Body of pancreas (tissue), 4 donors: ENCODE results near the gene NTRK1.

Experiments used
- POLR2A ChIP-seq, 3 donors: fragments of 450-650 bp; IDR thresholded peaks; one replicate each; pipeline ENCODE4 v1.6.1; 2016; ENCODE audit warnings: antibody characterized with exemption in 3 of 3, mild to moderate bottlenecking in 2 of 3
- TF ChIP-seq, protein P1 (sequence below), 7 experiments: fragments of 450-650 bp in 4 of 7; fragments of 200-600 bp in 3 of 7; sonication (generic) in 3 of 7; IDR thresholded peaks; one replicate each; pipeline ENCODE4 v1.5.1; 2016 to 2019; ENCODE audit warnings: antibody characterized with exemption in 7 of 7

DNA sequence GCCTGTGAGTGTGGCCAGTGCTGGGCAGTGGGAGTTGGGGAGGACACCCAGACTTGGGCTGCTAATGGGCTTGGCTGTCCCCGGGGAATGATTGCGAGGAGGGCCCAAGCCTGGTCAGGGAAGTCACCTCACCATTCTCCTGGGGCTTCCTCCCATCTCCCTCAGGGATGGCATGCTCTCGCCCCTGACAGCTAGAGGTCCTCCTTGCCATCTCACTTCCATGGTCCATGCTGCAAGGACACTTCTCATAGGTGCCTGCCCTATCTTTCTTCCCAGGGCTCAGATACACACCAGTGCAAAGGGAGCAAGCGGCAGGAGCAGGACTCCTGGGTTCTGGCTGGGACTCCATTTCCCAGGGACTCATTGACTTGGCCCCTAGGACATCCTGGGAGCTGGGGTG lies 4.1 kb downstream of the NTRK1 start:
- TF ChIP-seq POLR2A (IDR thresholded peaks at IDR 0.05), result no peak
- TF ChIP-seq, protein P1, sequence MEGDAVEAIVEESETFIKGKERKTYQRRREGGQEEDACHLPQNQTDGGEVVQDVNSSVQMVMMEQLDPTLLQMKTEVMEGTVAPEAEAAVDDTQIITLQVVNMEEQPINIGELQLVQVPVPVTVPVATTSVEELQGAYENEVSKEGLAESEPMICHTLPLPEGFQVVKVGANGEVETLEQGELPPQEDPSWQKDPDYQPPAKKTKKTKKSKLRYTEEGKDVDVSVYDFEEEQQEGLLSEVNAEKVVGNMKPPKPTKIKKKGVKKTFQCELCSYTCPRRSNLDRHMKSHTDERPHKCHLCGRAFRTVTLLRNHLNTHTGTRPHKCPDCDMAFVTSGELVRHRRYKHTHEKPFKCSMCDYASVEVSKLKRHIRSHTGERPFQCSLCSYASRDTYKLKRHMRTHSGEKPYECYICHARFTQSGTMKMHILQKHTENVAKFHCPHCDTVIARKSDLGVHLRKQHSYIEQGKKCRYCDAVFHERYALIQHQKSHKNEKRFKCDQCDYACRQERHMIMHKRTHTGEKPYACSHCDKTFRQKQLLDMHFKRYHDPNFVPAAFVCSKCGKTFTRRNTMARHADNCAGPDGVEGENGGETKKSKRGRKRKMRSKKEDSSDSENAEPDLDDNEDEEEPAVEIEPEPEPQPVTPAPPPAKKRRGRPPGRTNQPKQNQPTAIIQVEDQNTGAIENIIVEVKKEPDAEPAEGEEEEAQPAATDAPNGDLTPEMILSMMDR (IDR thresholded peaks at IDR 0.05), result no peak
